Lower leg skin (tissue), 4 donors: ENCODE results near the gene DSG2. TPM values are rescaled to one million over a fixed set of nuclear protein-coding genes. Genes with fewer than 3 reads are reported as not detected.

ENCODE experiments used
- DNase-seq, 2 donors: peaks; one replicate each; pipeline ENCODE4 v3.0.0-alpha.2; 2019; ENCODE audit warnings: low spot score in 2 of 2
- H3K4me3 ChIP-seq: fragments of 200-600 bp; sonication (generic); 2 replicates; pipeline ENCODE4 v1.5.1; 2017; ENCODE audit warnings: mild to moderate bottlenecking, low read depth; ENCODE audit not compliant: poor library complexity, severe bottlenecking
- CTCF ChIP-seq, 3 donors: fragments of 450-650 bp; IDR thresholded peaks; one replicate each; pipeline ENCODE4 v1.5.1; 2016; ENCODE audit warnings: antibody characterized with exemption in 3 of 3, mild to moderate bottlenecking in 3 of 3, moderate library complexity in 2 of 3
- POLR2A ChIP-seq, 2 donors: fragments of 450-650 bp; IDR thresholded peaks; one replicate each; pipeline ENCODE4 v1.6.1; 2016 to 2017; ENCODE audit warnings: antibody characterized with exemption in 2 of 2, mild to moderate bottlenecking in 1 of 2, moderate library complexity in 1 of 2
- WGBS, 2 donors: methylation state at CpG; one replicate each; pipeline ENCODE4 v1.1.5; 2018; 5-methylcytosine and 5-hydroxymethylcytosine counted together
- intact Hi-C: fragments of 100-400 bp; cut with DNase I; formaldehyde crosslinking; loops from one replicate; pipeline ENCODE4 v1.15.0; 2023; ENCODE audit warnings: low total_unique reads
- total RNA-seq, 4 donors: library from RNA; depleted of rRNA; stranded (reverse); fragments of >200 nt; gene quantifications; one replicate each; pipeline ENCODE4 v1.1.0, GENCODE V29; 2016

The DSG2 gene
- total RNA-seq, 4 donors from 2014 or later: 11.0 to 28.0 (median 19.2) TPM

- no peak for DNase-seq
- no peak overlapping the region for H3K4me3 ChIP-seq
- intact Hi-C loops: loop anchor here (10.0 kb wide), 1 partner anchor 166 kb away; no protein-coding TSS in a partner anchor
- TF ChIP-seq POLR2A (IDR thresholded peaks at IDR 0.05): no peak
- TF ChIP-seq CTCF (IDR thresholded peaks at IDR 0.05): no peak
- WGBS, 2 donors: 72 to 77% methylated on average over 9 of the region's 9 CpGs
These were observed 60.6 kb downstream of the DSG2 start for GRCh38 chr18:31558567-31558966.

- no peak overlapping the region for H3K4me3 ChIP-seq
- intact Hi-C loops: loop anchor here (10.0 kb wide), 1 partner anchor 252 kb away; no protein-coding TSS in a partner anchor
- TF ChIP-seq POLR2A (IDR thresholded peaks at IDR 0.05) (no peak), CTCF (IDR thresholded peaks at IDR 0.05) (no peak)
- 36 to 44% methylated on average over 4 of the region's 4 CpGs for WGBS, 2 donors
- no peak for DNase-seq
These were observed 64.7 kb downstream of the DSG2 start for GRCh38 chr18:31562726-31563125.

GRCh38 chr18:31563778-31564177, 65.8 kb downstream of the DSG2 start:
- WGBS, 2 donors: 0 to 42% methylated on average over 1 of the region's 1 CpG
- no peak for TF ChIP-seq CTCF (IDR thresholded peaks at IDR 0.05)
- TF ChIP-seq POLR2A (IDR thresholded peaks at IDR 0.05): no peak
- no peak overlapping the region for H3K4me3 ChIP-seq
- no peak for DNase-seq
- intact Hi-C loops: loop anchor here (10.0 kb wide), 1 partner anchor 251 kb away; no protein-coding TSS in a partner anchor

GRCh38 chr18:31565345-31565744, 67.4 kb downstream of the DSG2 start:
- 85 to 87% methylated on average over 2 of the region's 2 CpGs for WGBS, 2 donors
- intact Hi-C loops: loop anchor here (10.0 kb wide), 1 partner anchor 249 kb away; no protein-coding TSS in a partner anchor
- no peak overlapping the region for H3K4me3 ChIP-seq
- TF ChIP-seq CTCF (IDR thresholded peaks at IDR 0.05): no peak
- TF ChIP-seq POLR2A (IDR thresholded peaks at IDR 0.05): no peak
- DNase-seq: no peak

- TF ChIP-seq POLR2A (IDR thresholded peaks at IDR 0.05) (no peak), CTCF (IDR thresholded peaks at IDR 0.05) (no peak)
- DNase-seq: no peak
- H3K4me3 ChIP-seq: no peak overlapping the region
- intact Hi-C loops: loop anchor here (10.0 kb wide), 1 partner anchor 249 kb away; no protein-coding TSS in a partner anchor
- WGBS, 2 donors: 79 to 84% methylated on average over 10 of the region's 10 CpGs
These were observed 68.0 kb downstream of the DSG2 start for GRCh38 chr18:31565782-31566512.
